DMS153 treated with DMSO at 0.1 percent for 48 hours (cell line): ENCODE data around the gene ASS1.

Source experiments
- DNase-seq: peaks from one replicate; lab custom pipeline; 2025; ENCODE audit not compliant: unreplicated experiment; lab: John Stamatoyannopoulos, UW

ASS1 gene

GRCh38 chr9:130452835-130453234 is 8.1 kb downstream of the ASS1 start:
- DNase-seq: no peak

- peak; percentile 68 for DNase-seq
Observed at GRCh38 chr9:130453487-130453886, 8.7 kb downstream of the ASS1 start.

GRCh38 chr9:130454096-130454811 is 9.5 kb downstream of the ASS1 start:
- no peak for DNase-seq

- no peak for DNase-seq
Observed at GRCh38 chr9:130454812-130455325, 10.1 kb downstream of the ASS1 start.

GRCh38 chr9:130458027-130458803 is 13.5 kb downstream of the ASS1 start:
- no peak for DNase-seq

DNA sequence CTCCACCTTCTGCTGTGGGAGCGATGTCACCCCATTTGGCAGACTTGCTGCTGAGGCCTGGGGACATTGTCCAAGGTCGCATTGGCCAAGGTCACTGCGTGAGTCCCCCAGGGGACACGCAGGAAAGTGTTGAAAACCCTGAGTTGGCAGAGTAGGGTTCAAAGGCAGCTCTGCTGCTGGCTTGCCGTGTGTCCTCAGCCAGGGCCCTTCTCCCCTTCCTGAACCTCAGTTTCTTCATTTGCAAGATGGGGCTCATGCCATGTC is 14.0 kb downstream of the ASS1 start:
- DNase-seq: no peak

DNA sequence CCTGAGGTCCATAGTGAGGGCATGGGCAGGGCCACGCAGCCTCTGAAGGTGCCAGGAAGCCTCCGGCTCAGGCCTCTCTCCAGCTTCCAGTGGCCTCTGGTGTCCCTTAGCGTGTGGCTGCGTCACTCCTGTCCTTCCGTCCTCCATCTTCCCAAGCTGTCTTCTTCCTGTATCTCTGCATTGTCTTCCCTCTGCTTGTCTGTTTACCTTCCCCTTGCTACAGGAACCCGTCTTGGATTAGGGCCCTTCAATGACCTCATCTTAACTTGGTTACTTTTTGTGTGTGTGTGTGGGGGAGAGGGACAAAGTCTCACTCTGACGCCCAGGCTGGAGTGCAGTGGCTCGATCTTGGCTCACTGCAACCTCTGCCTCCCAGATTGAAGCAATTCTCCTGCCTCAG is 14.4 kb downstream of the ASS1 start:
- no peak for DNase-seq

- DNase-seq: no peak
Observed at GRCh38 chr9:130459941-130460669, 15.3 kb downstream of the ASS1 start.

DNA sequence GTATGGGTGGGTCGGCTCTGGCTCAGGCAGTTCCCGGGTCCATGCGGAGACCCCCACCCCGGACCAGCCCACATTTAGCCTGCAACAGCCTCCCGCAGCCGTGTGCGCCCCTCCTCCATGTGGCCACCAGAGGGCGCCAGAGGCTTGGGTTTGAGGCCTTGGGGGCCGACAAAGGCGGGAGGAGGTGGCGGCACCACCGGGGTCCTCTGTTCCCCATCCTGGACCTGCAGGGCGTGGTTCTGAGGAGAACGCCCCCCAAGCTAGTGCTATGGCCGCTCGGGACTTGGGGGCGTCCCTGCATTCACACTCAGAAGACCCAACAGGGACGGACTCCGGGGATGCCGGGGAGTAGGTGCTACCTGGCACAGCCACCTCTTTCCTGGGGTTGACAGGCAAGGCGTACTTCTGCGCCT is 16.5 kb downstream of the ASS1 start:
- DNase-seq: peak; percentile 15

DNA sequence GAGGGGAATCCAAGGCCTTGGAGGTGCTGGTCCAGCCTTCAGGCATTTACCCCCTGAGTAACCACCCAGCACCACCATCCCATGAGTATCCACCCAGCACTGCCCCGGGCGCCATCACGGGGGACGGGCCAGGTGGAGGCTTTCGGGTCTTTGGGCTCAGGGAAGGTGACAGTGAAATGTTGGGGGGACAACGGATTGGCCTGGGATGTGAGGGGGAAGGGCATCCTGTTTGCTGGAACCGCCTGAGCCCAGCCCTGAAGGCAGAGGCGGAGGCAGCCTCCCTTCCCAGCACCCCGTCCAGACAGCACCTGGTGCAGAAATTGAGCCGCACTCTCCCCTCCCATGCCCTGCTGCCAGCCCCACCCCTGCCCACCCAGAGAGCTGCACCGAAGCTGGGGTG is 17.0 kb downstream of the ASS1 start:
- no peak for DNase-seq

DNA sequence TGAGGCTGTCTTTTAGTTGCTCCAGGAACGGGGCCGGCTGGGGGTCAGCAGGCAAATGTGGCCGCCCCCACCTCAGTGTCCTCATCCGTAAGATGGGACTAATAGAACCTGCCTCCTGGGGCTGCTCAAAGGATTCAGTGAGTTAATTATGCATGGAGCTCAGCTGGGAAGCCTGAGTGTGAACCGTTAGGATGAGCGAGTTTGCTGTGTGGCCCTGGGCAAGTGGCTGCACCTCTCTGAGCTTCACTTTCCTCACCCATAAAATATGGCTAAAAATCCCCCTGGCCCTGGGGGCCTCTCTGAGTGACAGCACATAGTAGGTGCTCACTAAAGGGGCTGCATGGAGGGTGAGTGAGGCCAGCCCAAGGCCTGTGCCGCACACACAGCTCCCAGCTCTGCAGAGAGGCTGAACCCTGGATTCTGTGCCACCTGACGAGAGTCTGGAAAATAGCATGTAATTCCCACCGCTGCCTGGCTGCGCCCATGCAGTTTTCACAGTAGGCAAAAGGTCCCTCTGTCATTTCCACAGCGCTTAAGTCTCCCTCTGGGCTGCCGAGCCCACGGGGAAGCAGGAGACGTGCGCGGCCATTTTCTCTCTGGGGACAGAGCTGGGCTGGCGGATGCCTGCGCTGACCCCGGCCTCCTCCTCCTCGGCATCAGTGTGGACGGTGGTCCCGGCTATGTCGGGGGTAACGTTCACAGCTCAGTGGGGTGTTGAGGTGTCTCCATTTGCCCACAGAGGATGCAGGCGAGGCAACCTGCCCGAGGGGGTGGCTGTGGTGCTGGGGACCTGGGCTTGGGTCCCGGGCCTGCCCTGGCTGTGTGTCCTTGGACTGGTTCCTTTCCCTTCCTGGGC is 18.2 kb downstream of the ASS1 start:
- DNase-seq: no peak

GRCh38 chr9:130463763-130464745 is 19.3 kb downstream of the ASS1 start:
- no peak for DNase-seq

GRCh38 chr9:130465383-130466096 is 20.8 kb downstream of the ASS1 start:
- no peak for DNase-seq

GRCh38 chr9:130466537-130467217 is 21.9 kb downstream of the ASS1 start:
- DNase-seq: no peak

DNA sequence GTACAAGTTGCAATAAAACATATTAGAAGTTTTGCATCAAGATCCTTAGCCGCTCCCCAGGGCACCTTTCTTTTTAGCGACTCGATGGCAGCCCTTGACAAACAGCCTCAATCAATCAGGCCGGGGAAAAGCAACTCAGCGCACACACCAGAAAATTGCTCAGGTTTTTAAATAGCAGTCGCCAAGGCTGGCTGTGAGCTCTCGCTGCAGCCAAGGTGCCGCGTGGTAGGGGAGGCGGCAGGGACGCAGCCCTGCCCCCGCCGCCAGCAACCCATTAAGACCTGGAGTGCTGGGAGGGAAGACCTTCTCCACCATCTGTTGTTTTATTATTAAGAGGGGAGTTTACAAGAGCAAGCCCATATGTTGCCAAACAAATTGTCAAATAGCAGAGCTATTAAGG is 22.6 kb downstream of the ASS1 start:
- peak; percentile 71 for DNase-seq

- no peak for DNase-seq
Observed at GRCh38 chr9:130468566-130468965, 23.8 kb downstream of the ASS1 start.

GRCh38 chr9:130470269-130470668 is 25.5 kb downstream of the ASS1 start:
- no peak for DNase-seq

DNA sequence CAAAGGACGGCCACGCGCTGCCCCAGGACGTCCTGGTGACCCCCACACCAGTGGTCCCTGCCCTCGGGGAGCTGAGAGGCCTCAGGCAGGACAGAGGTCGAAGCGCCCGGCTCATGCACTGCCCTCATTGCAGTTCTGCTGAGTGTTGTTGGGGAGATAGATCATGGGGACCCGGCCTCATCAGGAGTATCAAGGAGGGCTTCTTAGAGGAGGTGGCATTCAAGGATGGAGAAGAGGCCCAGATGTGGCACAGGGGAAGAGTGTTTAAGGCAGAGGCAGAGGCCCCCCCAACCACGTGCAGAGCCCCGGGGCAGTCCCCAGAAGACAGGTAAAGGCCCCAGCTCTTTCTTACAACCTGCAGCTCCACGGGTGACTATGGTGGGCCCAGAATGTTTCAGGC is 26.2 kb downstream of the ASS1 start:
- no peak for DNase-seq
